NT2/D1 (cell line): ENCODE measurements around the gene CDON.

Experiments
- SUZ12 ChIP-seq: IDR thresholded peaks from 2 replicates; pipeline ENCODE4 v1.6.1; 2011; ENCODE audit not compliant: insufficient read length, insufficient read depth; ENCODE audit errors: extremely low read depth
- YY1 ChIP-seq: IDR thresholded peaks from 2 replicates; pipeline ENCODE4 v1.6.1; 2011; ENCODE audit not compliant: insufficient read length, insufficient read depth
- ZNF274 ChIP-seq: IDR thresholded peaks from 2 replicates; pipeline ENCODE4 v1.6.1; 2011; ENCODE audit warnings: mild to moderate bottlenecking, low read depth, low read length

DNA sequence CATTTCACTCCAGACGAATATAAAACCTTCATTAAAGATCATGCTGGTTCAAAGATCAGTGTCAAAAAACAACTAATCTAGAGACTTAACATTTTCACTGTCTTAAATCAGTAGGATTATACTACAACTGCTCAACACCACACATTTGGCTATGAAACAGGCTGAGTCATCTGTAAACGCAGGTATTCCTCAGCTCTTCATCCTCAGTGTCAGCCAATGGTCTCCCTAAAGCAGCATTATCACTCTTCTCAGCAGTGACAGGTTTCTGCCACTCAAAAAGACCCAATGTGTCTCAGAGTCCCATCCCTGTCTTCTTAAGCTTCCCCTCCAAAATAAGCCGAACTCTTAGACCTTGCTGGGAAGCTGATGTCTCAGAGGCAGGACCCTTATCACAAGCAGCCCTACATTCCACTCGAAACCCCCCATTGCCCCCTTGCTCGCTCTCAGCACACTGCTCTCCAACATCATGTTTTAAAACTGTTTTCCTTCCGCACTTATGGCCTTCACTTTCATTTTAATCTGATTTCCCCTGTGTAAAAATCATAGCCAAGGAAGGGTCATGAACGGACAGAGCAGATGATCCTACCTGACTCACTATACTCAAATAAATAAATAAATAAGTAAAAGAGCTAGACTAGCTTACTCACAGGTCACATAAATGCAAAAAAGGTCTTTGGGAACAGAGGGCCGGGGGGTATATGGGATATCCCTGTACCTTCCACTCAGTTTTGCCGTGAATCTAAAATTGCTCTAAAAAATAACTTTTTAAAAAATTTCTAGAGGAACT, 23.0 kb downstream of the CDON start:
- TF ChIP-seq ZNF274: no peak
- TF ChIP-seq YY1: no peak
- no peak for TF ChIP-seq SUZ12
